Endometrium (tissue), 2 donors: ENCODE data around the gene MITD1.
"Not testable (repeated sequence)": the region's sequence is repeated elsewhere in the genome, so short reads cannot be mapped to it uniquely, and the experiment has no call there.

ENCODE experiments used
- FAIRE-seq: peaks from 2 replicates; lab custom pipeline; 2012; peaks lifted over from hg19 to GRCh38; lab: Jason Lieb, UNC
- donor health status: control.
- donor health status: control.

The MITD1 gene

GRCh38 chr2:99180755-99181623 is at the start of gene MITD1, which contains the start of gene MRPL30:
MITD1 (minus strand) TSS chr2:99181058; CDS start chr2:99180981, 77 bp downstream.
MRPL30 (plus strand) TSS chr2:99181184; CDS start chr2:99186204, 5,020 bp downstream.
- peak; percentile 83 for FAIRE-seq

- no peak for FAIRE-seq
These were observed 37.2 kb upstream of the MITD1 start for GRCh38 chr2:99217929-99218501.

- no peak for FAIRE-seq
These were observed 35.2 kb upstream of the MITD1 start for GRCh38 chr2:99216096-99216495.

GRCh38 chr2:99205491-99205890 is 24.6 kb upstream of the MITD1 start:
- FAIRE-seq, result no peak

GRCh38 chr2:99201959-99202678 is 21.3 kb upstream of the MITD1 start:
- FAIRE-seq, result no peak

GRCh38 chr2:99200076-99200800 is 19.4 kb upstream of the MITD1 start:
- FAIRE-seq, result no peak

- FAIRE-seq, result no peak
These were observed 17.4 kb upstream of the MITD1 start for GRCh38 chr2:99198103-99198841.

- not testable (repeated sequence) for FAIRE-seq
These were observed 11.5 kb upstream of the MITD1 start for GRCh38 chr2:99192364-99192763.

GRCh38 chr2:99190548-99190947 is 9.7 kb upstream of the MITD1 start:
- FAIRE-seq, result no peak

GRCh38 chr2:99188357-99188756 is 7.5 kb upstream of the MITD1 start:
- FAIRE-seq, result no peak

GRCh38 chr2:99187011-99187410 is 6.2 kb upstream of the MITD1 start:
- FAIRE-seq, result no peak

- no peak for FAIRE-seq
These were observed 4.0 kb upstream of the MITD1 start for GRCh38 chr2:99184811-99185210.

GRCh38 chr2:99183025-99183424 is 2.2 kb upstream of the MITD1 start:
- FAIRE-seq, result no peak

GRCh38 chr2:99181624-99182000 is 754 bp upstream of the MITD1 start:
- no peak for FAIRE-seq

GRCh38 chr2:99171377-99172140 is 9.3 kb downstream of the MITD1 start:
- no peak for FAIRE-seq

- no peak for FAIRE-seq
These were observed 11.3 kb downstream of the MITD1 start for GRCh38 chr2:99169534-99169933.

GRCh38 chr2:99166218-99166617 is 14.6 kb downstream of the MITD1 start:
- FAIRE-seq, result no peak

- FAIRE-seq, result no peak
These were observed 21.3 kb downstream of the MITD1 start for GRCh38 chr2:99159594-99159993.

GRCh38 chr2:99158599-99158998 is 22.3 kb downstream of the MITD1 start:
- no peak for FAIRE-seq

GRCh38 chr2:99156891-99157290 is 24.0 kb downstream of the MITD1 start:
- no peak for FAIRE-seq
